Stimulated activated CD8-positive, alpha-beta memory T cell treated with anti-CD3 and anti-CD28 coated beads, Interleukin-7, amount 100 ng/mL, for 24 hours (primary cell): Measurements from ENCODE around the gene RPL3.
"Not testable (repeated sequence)": the region's sequence is repeated elsewhere in the genome, so short reads cannot be mapped to it uniquely, and the experiment has no call there.

Experiments
- DNase-seq: peaks from one replicate; pipeline ENCODE4 v3.0.0-alpha.2; 2020; ENCODE audit warnings: low read depth

RPL3 gene

DNA sequence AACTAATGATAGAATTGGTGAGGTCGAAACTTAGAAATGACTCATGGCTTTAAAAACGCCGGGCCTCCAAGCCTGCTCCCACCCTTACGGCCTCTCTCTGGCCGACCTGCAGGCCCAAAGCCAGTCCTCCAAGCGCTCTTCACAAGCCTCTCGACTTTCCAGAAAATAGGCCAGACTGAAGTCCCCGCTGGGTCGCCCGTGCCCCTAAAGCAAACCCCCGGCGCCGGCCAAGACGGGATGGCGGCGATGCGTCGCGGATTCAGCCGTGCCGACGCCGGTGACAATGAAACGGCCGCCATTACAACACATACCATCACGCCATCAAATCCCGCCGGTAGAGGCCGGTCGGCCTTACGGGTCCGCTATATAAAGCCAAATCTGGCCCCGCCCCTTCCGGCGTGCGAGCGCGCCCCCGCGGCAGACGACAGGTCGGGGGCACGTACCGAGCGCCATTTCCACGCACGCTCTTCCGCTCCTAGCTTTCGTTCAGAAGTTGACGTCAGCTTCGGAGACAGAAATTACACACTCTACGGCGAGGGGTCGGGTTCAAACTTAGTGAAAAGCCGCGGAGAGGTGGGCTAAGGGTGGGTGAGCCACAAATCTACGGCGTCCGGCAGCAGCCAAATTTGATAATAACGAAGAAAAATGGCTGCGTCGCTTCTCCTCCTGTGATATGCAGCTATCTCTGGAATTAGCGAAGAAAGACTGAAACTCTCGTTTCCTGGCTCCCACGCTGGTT, at the start of gene RPL3:
Gene RPL3, minus strand, starts transcription at position 340 of the 739 bp plus-strand sequence. Its CDS starts 26 bp downstream, at position 314.
- peak; percentile 96 for DNase-seq

GRCh38 chr22:39369186-39369585, 49.8 kb upstream of the RPL3 start:
- no peak for DNase-seq

DNA sequence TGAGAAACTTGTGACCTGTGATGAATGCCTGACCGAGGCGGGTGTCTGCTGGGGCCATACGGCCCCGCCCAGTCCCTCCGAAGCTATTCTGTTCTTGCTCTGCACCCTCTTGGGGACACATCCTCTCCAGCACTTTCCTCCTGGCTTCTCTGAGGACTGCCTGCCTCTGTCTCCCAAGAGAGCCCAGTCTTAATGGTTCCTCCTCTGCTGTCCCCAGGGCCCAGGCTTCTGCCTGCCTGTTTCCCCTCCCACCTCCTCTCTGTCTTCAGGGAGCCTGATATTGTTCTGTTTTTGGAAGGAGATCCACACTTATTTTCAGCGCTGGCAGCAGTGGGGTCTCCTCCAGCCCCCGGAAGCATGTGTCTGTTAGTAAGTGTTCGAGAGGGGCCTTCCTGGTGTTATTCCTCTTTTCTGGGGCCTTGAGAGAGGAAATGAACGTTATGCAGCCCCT, 49.1 kb upstream of the RPL3 start:
- no peak for DNase-seq

DNA sequence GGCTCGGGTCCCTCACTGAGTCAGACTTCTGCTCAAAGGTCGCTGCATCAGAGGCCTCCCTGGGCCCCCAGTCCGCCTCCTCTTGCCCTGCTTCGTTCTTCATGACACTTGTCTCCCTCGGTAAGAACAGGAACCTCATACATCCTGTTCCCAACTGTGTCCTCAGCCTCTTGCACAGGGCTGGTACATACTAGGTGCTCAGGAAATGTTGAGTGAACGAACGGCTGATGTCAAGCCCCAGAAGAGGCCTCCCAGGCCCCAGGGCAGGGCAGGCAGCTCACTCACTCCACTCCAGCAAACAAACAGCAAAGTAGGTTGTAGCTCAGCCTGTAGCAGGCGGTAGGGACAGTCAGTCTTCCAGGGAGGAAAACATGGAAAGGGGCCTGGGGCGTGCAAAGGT, 47.6 kb upstream of the RPL3 start:
- no peak for DNase-seq

GRCh38 chr22:39365492-39365780, 46.0 kb upstream of the RPL3 start:
- DNase-seq = no peak

- DNase-seq = no peak
These were observed 45.5 kb upstream of the RPL3 start for GRCh38 chr22:39364714-39365491.

DNA sequence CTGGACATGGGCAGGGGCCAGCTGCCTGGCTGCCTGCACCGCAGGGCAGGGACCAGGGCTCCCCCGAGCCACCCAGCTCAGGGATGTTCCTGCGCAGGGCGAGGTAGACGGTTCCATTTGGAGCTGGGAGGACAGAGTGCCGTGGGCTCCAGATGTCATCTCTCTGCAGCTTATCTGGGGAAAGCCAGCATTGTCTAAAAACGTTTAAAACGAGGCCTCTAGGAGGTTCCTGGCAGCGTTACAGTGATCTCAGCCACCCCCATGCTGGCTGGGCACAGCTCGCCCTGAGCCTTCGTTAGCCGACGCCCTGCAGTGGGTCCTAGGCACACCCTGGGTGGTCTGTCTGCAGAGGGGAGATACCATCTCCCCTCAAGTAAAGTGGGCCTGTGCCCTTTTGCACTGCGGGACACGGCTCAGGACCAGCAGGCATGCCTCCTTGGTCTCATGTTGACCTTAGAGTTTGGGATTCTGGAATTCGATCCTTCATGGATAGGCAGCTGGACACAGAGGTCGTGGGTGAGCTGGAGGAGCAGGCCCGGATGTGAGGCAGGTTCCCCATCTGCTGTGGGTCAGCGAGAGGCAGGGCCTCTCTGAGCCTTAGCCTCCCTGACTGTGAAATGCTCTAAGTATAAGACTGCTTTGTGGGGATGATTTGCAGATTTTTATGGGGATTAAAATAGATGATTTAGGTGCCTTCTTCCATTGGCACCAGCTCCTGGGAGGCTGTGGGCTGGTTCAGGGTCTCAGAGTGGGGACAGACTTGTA, 44.5 kb upstream of the RPL3 start:
- DNase-seq = no peak

DNA sequence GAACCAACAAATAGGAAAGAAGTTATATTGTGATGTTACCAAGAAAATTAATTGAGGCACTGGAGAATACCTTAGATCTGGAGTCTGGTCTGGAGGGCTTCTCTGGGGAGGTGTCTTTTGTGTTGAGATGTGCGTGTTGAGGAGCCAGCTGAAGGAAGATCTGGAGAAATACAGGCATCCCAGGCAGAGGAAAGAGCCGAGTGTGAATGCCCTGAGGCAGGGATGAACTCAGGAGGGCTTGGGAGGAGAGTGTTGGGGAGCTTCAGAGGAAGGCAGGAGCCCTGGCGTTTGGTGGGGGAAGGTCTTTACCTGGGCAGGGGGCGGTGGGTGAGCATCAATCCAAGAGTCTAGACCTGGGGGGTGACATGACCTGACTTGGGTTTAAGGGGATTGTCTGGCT, 43.5 kb upstream of the RPL3 start:
- no peak for DNase-seq

- no peak for DNase-seq
These were observed 42.8 kb upstream of the RPL3 start for GRCh38 chr22:39362271-39362670.

DNA sequence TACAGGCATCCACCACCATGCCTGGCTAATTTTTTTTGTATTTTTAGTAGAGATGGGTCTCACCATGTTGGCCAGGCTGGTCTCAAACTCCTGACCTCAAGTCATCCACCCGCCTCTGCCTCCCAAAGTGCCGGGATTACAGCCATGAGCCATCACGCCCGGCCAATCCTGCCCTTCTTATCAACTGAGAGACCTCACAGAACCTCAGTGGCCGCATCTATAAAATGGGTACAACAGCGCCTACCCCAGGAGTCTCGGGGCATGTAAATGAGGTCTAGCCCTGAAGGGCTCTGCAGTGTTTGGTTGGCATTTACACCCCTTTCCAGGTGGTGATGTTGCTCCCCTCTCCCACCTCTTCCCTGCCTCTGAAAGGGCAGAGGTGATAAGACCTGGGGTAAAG, 42.1 kb upstream of the RPL3 start:
- DNase-seq = no peak

DNA sequence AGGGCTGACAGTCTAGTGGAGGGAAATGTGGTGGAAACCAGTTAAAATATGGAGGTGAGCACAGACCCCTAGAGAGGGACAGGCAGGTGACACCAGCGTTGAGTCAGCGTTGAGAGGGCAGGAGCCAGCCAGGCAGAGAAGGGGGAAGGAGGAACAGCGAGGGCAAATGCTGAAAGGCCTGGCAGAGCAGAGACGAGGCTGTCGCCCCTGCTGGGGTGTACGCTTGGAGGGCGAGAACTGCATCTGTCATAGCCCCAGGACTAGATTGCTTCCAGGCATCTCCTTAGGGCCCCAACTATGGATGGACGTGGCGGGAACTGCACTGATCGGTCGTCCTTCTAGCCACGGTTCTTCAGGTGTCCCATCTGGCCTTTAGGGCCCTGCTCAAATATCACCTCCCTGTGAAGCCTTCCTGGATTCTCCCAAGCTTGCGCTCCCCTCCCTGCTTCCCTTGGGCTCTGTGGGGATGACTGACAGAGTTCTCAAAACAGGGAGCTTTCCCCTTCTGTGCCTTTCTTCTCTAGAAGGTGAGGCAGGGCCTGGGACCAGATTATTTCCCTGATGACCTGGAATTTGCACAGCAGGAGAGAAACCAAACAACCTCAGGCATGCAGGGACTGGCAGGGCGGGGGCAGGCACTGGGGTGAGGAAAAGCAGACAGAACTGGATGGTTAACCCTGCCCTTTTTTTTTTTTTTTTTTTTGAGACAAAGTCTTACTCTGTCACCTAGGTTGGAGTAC, 41.4 kb upstream of the RPL3 start:
- no peak for DNase-seq

GRCh38 chr22:39360242-39360641, 40.8 kb upstream of the RPL3 start:
- DNase-seq = no peak

DNA sequence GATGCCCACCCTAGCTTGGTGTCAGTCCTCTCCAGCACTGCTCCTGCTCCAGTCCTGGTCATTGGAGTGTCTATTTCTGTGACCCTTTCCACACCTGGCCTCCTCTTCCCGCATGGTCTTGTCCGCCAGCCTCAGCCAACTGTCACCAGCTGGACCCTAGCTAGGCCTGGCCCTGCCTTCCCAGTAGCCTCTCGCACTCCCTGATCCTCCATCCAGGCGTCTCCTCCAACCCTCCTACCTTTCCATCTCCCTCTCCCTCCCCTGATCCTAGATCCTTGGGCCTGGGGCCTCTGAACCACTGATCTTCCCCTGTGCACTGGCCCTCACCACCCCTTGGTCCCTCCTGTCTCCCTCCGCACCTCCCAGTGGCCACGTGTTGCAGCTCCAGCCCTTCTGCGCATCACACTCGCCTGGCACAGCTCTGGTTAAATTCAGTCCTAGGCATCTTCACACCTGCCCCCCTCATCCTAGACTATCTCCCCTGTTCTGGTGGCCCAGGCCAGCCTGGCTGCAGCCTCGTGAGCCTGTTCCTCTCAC, 40.3 kb upstream of the RPL3 start:
- DNase-seq = no peak

GRCh38 chr22:39358197-39358596, 38.8 kb upstream of the RPL3 start:
- not testable (repeated sequence) for DNase-seq

DNA sequence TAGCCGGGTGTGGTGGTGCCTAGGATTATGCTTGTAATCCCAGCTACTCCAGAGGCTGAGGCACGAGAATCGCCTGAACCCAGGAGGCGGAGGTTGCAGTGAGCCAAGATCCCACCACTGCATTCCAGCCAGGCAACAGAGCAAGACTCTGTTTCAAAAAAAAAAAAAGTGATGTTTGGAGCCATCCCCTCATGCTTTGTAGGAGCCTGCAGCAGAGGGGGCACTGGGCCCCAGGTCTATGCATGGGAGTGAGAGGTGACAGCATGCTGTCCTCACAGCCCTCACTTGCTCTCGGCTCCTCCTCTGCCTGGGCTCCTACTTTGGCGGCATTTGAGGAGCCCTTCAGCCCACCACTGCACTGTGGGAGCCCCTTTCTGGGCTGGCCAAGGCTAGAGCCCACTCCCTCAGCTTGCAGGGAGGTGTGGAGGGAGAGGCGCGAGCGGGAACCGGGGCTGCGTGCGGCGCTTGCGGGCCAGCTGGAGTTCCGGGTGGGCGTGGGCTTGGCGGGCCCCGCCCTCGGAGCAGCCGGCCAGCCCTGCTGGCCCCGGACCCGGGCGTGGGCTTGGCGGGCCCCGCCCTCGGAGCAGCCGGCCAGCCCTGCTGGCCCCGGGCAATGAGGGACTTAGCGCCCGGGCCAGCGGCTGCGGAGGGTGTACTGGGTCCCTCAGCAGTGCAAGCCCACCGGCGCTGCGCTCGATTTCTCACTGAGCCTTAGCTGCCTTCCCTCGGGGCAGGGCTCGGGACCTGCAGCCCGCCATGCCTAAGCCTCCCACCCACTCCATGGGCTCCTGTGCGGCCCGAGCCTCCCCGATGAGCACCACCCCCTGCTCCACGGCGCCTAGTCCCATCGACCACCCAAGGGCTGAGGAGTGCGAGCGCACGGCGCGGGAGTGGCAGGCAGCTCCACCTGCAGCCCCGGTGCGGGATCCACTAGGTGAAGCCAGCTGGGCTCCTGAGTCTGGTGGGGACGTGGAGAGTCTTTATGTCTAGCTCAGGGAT, 38.0 kb upstream of the RPL3 start:
- DNase-seq = not testable (repeated sequence)

GRCh38 chr22:39356464-39356863, 37.0 kb upstream of the RPL3 start:
- DNase-seq = no peak

GRCh38 chr22:39355805-39356204, 36.4 kb upstream of the RPL3 start:
- DNase-seq = not testable (repeated sequence)

DNA sequence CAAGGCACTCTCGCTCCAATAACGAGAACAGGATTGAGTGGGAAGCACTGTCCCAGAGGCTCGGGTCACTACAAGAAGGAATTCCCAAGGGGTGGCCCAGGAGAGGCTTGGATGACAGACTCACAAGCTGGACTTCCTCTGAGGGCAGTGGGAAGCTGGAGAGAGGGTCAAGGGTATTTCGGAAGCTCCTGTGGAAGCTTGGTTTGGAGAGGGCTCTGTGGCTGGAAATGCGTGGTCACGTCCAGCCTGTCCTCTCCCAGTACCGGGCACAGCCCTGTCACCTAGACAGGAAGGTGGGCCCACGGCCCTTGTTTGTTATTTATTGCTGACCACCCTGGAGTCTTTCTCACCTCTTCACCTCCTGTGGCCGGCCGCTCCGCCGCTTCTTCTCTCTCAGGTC, 35.7 kb upstream of the RPL3 start:
- no peak for DNase-seq

DNA sequence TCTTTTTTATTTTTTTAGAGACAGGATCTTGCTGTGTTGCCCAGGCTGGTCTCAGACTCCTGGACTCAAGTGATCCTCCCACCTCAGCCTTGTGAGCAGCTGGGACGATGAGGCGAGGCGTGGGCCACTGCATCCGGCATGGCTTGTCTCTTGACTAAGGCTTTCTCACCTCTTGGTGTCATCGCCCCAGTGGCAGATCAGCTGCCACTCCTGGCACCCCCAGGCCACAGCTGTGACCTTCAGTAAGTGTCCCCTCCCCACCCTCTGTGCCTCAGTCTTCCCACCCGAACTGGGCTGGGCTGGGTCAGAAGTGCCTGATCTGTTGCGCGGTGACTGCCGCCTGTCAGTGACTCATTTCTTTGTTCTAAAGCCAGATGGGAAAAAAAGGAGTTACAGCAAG, 33.9 kb upstream of the RPL3 start:
- no peak for DNase-seq

GRCh38 chr22:39352306-39352891, 33.0 kb upstream of the RPL3 start:
- no peak for DNase-seq
